H9 (cell line): ENCODE data around the gene RAB25. TPM values are rescaled to one million over a fixed set of nuclear protein-coding genes. Genes with fewer than 3 reads are reported as not detected.

Experiments
- DNase-seq: peaks from one replicate; pipeline ENCODE4 v3.0.0-alpha.2; 2017
- H2AFZ ChIP-seq: one replicate; pipeline ENCODE4 v1.6.1; 2013; ENCODE audit warnings: mild to moderate bottlenecking, low read length, control low read depth, moderate library complexity
- H2AK5ac ChIP-seq: 2 replicates; pipeline ENCODE4 v1.6.1; 2013; ENCODE audit warnings: low read length, control low read depth, mixed read lengths; ENCODE audit not compliant: insufficient read length
- H2BK120ac ChIP-seq: one replicate; pipeline ENCODE4 v1.6.1; 2013; ENCODE audit warnings: low read depth, mild to moderate bottlenecking, low read length, control low read depth, inconsistent platforms; ENCODE audit not compliant: poor library complexity, severe bottlenecking
- H2BK12ac ChIP-seq: 2 replicates; pipeline ENCODE4 v1.6.1; 2013; ENCODE audit warnings: low read length, control low read depth, mixed read lengths, low read depth; ENCODE audit not compliant: insufficient read length
- H2BK15ac ChIP-seq: 2 replicates; pipeline ENCODE4 v1.6.1; 2013; ENCODE audit warnings: low read depth, low read length, control low read depth
- H2BK20ac ChIP-seq: one replicate; pipeline ENCODE4 v1.6.1; 2013; ENCODE audit warnings: low read depth, mild to moderate bottlenecking, low read length, control low read depth, inconsistent platforms; ENCODE audit not compliant: poor library complexity, severe bottlenecking
- H2BK5ac ChIP-seq: 2 replicates; pipeline ENCODE4 v1.6.1; 2013; ENCODE audit warnings: low read length, control low read depth, mixed read lengths; ENCODE audit not compliant: insufficient read length
- H3K14ac ChIP-seq: 2 replicates; pipeline ENCODE4 v1.6.1; 2013; ENCODE audit warnings: low read length, control low read depth; ENCODE audit not compliant: insufficient read depth
- H3K18ac ChIP-seq: 2 replicates; pipeline ENCODE4 v1.6.1; 2013; ENCODE audit warnings: low read depth, mild to moderate bottlenecking, mixed read lengths, low read length, control low read depth; ENCODE audit not compliant: insufficient read length
- H3K23ac ChIP-seq: 2 replicates; pipeline ENCODE4 v1.6.1; 2013; ENCODE audit warnings: low read length, control low read depth, mixed read lengths, low read depth; ENCODE audit not compliant: insufficient read length
- H3K23me2 ChIP-seq: 2 replicates; pipeline ENCODE4 v1.6.1; 2013; ENCODE audit warnings: low read depth, mild to moderate bottlenecking, mixed read lengths, low read length, control low read depth; ENCODE audit not compliant: insufficient read length, poor library complexity, severe bottlenecking
- H3K27ac ChIP-seq: 2 replicates; pipeline ENCODE4 v1.5.1; 2013; ENCODE audit warnings: low read length, control low read depth, mixed read lengths, low read depth; ENCODE audit not compliant: insufficient read length
- H3K27me3 ChIP-seq: 2 replicates; pipeline ENCODE4 v1.6.1; 2013; ENCODE audit warnings: low read length, control low read depth, inconsistent platforms; ENCODE audit not compliant: insufficient read depth
- H3K4ac ChIP-seq: 2 replicates; pipeline ENCODE4 v1.6.1; 2013; ENCODE audit warnings: low read depth, mild to moderate bottlenecking, control low read depth, inconsistent platforms, low read length, moderate library complexity
- H3K4me1 ChIP-seq: 2 replicates; pipeline ENCODE4 v1.6.1; 2013; ENCODE audit warnings: low read length, control low read depth, inconsistent platforms; ENCODE audit not compliant: insufficient read depth
- H3K4me2 ChIP-seq: 2 replicates; pipeline ENCODE4 v1.6.1; 2013; ENCODE audit warnings: low read length, control low read depth, mixed read lengths; ENCODE audit not compliant: insufficient read length, insufficient read depth
- H3K56ac ChIP-seq: 2 replicates; pipeline ENCODE4 v1.6.1; 2013; ENCODE audit warnings: low read depth, mild to moderate bottlenecking, mixed read lengths, low read length, control low read depth; ENCODE audit not compliant: insufficient read length
- H3K79me1 ChIP-seq: 2 replicates; pipeline ENCODE4 v1.6.1; 2013; ENCODE audit warnings: low read depth, mild to moderate bottlenecking, moderate library complexity, low read length, control low read depth, inconsistent platforms; ENCODE audit not compliant: insufficient read depth, poor library complexity, severe bottlenecking
- H3K79me2 ChIP-seq: 2 replicates; pipeline ENCODE4 v1.6.1; 2013; ENCODE audit warnings: low read length, control low read depth, inconsistent platforms; ENCODE audit not compliant: insufficient read depth
- H3K9ac ChIP-seq: 2 replicates; pipeline ENCODE4 v1.6.1; 2013; ENCODE audit warnings: low read length, control low read depth, mixed read lengths; ENCODE audit not compliant: insufficient read length; ENCODE audit errors: extremely low read depth
- H3K9me3 ChIP-seq: one replicate; pipeline ENCODE4 v1.6.1; 2013; ENCODE audit warnings: low read depth, low read length, inconsistent platforms; ENCODE audit not compliant: control insufficient read depth
- H3T11ph ChIP-seq: one replicate; pipeline ENCODE4 v1.6.1; 2013; ENCODE audit warnings: mild to moderate bottlenecking, low read length, control low read depth, inconsistent platforms
- H4K20me1 ChIP-seq: one replicate; pipeline ENCODE4 v1.6.1; 2013; ENCODE audit not compliant: control insufficient read depth, insufficient read length, insufficient read depth
- H4K5ac ChIP-seq: 2 replicates; pipeline ENCODE4 v1.6.1; 2013; ENCODE audit warnings: low read depth, mild to moderate bottlenecking, mixed read lengths, low read length, control low read depth; ENCODE audit not compliant: insufficient read length
- H4K8ac ChIP-seq: replicated peaks from 2 replicates; pipeline ENCODE4 v1.6.1; 2013; ENCODE audit warnings: low read length, control low read depth, mixed read lengths, low read depth; ENCODE audit not compliant: insufficient read length
- H4K91ac ChIP-seq: 2 replicates; pipeline ENCODE4 v1.6.1; 2013; ENCODE audit warnings: low read depth, mild to moderate bottlenecking, moderate library complexity, mixed read lengths, low read length, control low read depth; ENCODE audit not compliant: insufficient read length
- H3K27ac Mint-ChIP-seq, 3 experiments: 2 replicates in 2 of 3; 3 replicates in 1 of 3; pipeline ENCODE4 v1.8.0; 2020 to 2021; ENCODE audit warnings: mixed read lengths in 3 of 3, mild to moderate bottlenecking in 1 of 3, moderate library complexity in 1 of 3
- H3K27me3 Mint-ChIP-seq: 2 replicates; pipeline ENCODE4 v1.8.0; 2021; ENCODE audit warnings: low read depth, mild to moderate bottlenecking, moderate library complexity, mixed read lengths
- H3K36me3 Mint-ChIP-seq, 3 experiments: 2 replicates in 2 of 3; 3 replicates in 1 of 3; pipeline ENCODE4 v1.8.0; 2020 to 2021; ENCODE audit warnings: low read depth in 3 of 3, mixed read lengths in 3 of 3; ENCODE audit not compliant: insufficient read depth in 1 of 3
- H3K4me1 Mint-ChIP-seq, 2 experiments: 2 replicates each; pipeline ENCODE4 v1.8.0; 2020; ENCODE audit warnings: mixed read lengths in 2 of 2
- H3K4me3 Mint-ChIP-seq, 2 experiments: 2 replicates in 1 of 2; 3 replicates in 1 of 2; pipeline ENCODE4 v1.8.0; 2020 to 2021; ENCODE audit warnings: mild to moderate bottlenecking in 2 of 2, mixed read lengths in 2 of 2, moderate library complexity in 1 of 2
- H3K9me3 Mint-ChIP-seq, 2 experiments: 2 replicates in 1 of 2; 3 replicates in 1 of 2; pipeline ENCODE4 v1.8.0; 2020; ENCODE audit warnings: mild to moderate bottlenecking in 2 of 2, mixed read lengths in 2 of 2, moderate library complexity in 1 of 2
- WGBS: extraction: QIAGEN DNeasy Blood & Tissue Kit; methylation state at CpG from one replicate; pipeline ENCODE4 v1.1.7; 2013; ENCODE audit warnings: missing lambda C conversion rate, low lambda C conversion rate, mixed read lengths; ENCODE audit not compliant: insufficient read length; ENCODE audit errors: extremely low coverage; 5-methylcytosine and 5-hydroxymethylcytosine counted together
- total RNA-seq: library from RNA; stranded (reverse); gene quantifications from 2 replicates; pipeline ENCODE4 v1.2.1, GENCODE V29; 2021
- TF ChIP-seq, protein P1 (sequence below): fragments of 200-600 bp; sonication (generic); conservative IDR thresholded peaks from 3 replicates; pipeline ENCODE4 v1.8.0; 2021; ENCODE audit warnings: antibody characterized with exemption, mild to moderate bottlenecking

RAB25 gene
- total RNA-seq, 1 experiment from 2014 or later: 43.1 TPM

DNA sequence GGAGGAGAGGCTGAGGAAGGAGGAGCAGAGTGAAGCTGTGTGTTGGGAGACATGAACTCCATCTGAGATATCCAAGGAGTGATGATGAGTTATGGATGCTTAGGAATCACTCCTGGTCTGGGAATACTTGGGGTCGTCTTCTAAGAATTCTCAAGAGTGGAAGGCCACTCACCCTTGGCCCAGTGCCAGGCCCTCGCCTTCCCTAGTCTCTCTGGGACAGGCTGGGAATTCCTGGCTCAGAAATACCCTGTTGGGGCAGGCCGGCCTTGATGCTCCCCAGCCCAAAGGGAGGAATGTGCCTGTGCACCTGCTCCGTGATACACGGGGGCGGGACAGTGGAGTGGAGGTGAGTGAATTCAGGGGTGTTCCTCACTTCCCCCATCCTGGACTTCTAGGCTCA is 40.9 kb downstream of the RAB25 start:
- Histone ChIP-seq H3K4me1 (peaks cover 10% of the 10 kb centered on the region; the same call in 1 of the 2 replicates), H2BK120ac (no peak overlapping the region), H2AFZ (no peak overlapping the region), H2BK20ac (no peak overlapping the region), H3K27me3 (no peaks in the 10 kb centered on the region), H2AK5ac (no peak overlapping the region), H3K23ac (no peak overlapping the region), H3K18ac (no peak overlapping the region), H3K9ac (no peak overlapping the region), H3K56ac (no peak overlapping the region), H3K4ac (no peak overlapping the region), H3K27ac (no peak overlapping the region), H3K23me2 (peaks cover 5% of the 10 kb centered on the region), H2BK12ac (no peak overlapping the region), H4K20me1 (peaks cover 2% of the 10 kb centered on the region), H2BK15ac (no peak overlapping the region), H3K79me2 (no peaks in the 10 kb centered on the region), H3K14ac (no peak overlapping the region), H4K8ac (no peak overlapping the region), H3K9me3 (no peaks in the 10 kb centered on the region), H3K79me1 (no peaks in the 10 kb centered on the region), H3T11ph (no peak overlapping the region), H4K91ac (no peak overlapping the region), H4K5ac (no peak overlapping the region), H2BK5ac (no peak overlapping the region), H3K4me2 (no peak overlapping the region)
- Mint-ChIP-seq H3K36me3 (peaks cover 3 to 10% (median 4%) of the 10 kb centered on the region in 3 experiments; a peak in 5 of 7 replicates), H3K4me3 (peak overlapping the region in 1 of 2 experiments; percentile 60; a peak in 2 of 5 replicates), H3K9me3 (no peaks in the 10 kb centered on the region; a peak in 2 of 5 replicates), H3K27ac (peak overlapping the region in 2 of 3 experiments; percentile 46 to 52; a peak in 3 of 7 replicates), H3K4me1 (peaks cover 49 to 54% of the 10 kb centered on the region in 2 experiments), H3K27me3 (no peaks in the 10 kb centered on the region)
- no CpG with 5 or more reads among the region's 6 CpGs for WGBS
- no peak for DNase-seq
- TF ChIP-seq, protein P1, sequence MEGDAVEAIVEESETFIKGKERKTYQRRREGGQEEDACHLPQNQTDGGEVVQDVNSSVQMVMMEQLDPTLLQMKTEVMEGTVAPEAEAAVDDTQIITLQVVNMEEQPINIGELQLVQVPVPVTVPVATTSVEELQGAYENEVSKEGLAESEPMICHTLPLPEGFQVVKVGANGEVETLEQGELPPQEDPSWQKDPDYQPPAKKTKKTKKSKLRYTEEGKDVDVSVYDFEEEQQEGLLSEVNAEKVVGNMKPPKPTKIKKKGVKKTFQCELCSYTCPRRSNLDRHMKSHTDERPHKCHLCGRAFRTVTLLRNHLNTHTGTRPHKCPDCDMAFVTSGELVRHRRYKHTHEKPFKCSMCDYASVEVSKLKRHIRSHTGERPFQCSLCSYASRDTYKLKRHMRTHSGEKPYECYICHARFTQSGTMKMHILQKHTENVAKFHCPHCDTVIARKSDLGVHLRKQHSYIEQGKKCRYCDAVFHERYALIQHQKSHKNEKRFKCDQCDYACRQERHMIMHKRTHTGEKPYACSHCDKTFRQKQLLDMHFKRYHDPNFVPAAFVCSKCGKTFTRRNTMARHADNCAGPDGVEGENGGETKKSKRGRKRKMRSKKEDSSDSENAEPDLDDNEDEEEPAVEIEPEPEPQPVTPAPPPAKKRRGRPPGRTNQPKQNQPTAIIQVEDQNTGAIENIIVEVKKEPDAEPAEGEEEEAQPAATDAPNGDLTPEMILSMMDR: no peak
